HCT116 (cell line): ENCODE results near the gene ATF7IP. TPM values are rescaled to one million over a fixed set of nuclear protein-coding genes. Genes with fewer than 3 reads are reported as not detected.

Source experiments
- ATAC-seq: fragments of 200-7000 bp; cut with Tn5 transposase; 2 replicates; pipeline ENCODE4 v1.9.1; 2020; ENCODE audit warnings: mild to moderate bottlenecking, moderate library complexity
- BruUV-seq: library from RNA; stranded (reverse); fragments of 400-500 nt; replicated peaks from 2 replicates; lab custom pipeline; 2021; lab: Mats Ljungman, UMichigan
- CTCF ChIA-PET: fragments of 300-600 bp; sonication (Branson Sonifier 250); formaldehyde crosslinking; loops from one replicate; lab custom pipeline; 2021; ENCODE audit warnings: antibody characterized with exemption; lab: Charles Lee
- POLR2A ChIA-PET: fragments of 300-600, 350-600 bp; sonication (Branson Sonifier 250); formaldehyde crosslinking; loops from one replicate; lab custom pipeline; 2021; ENCODE audit warnings: antibody characterized with exemption; lab: Charles Lee
- RAD21 ChIA-PET, 2 experiments: fragments of 300-600 bp; sonication (Branson Sonifier 250); formaldehyde crosslinking; loops; one replicate each; lab custom pipeline; 2023; ENCODE audit warnings: low total read pairs in 2 of 2; ENCODE audit not compliant: uncharacterized antibody in 2 of 2, unreplicated experiment in 2 of 2, low non-redundant PET in 1 of 2; lab: Charles Lee
- DNase-seq: peaks from one replicate; pipeline ENCODE4 v3.0.0-alpha.2; 2010; ENCODE audit warnings: low read depth, low spot score
- H2AFZ ChIP-seq: fragments of 200-600 bp; shearing (Covaris generic), sonication (generic); 2 replicates; pipeline ENCODE4 v1.6.1; 2017; ENCODE audit warnings: low read depth, mixed run types, mixed read lengths, antibody characterized with exemption, low read length; ENCODE audit not compliant: poor library complexity, severe bottlenecking
- H3K27ac ChIP-seq: 2 replicates; pipeline ENCODE4 v1.5.1; 2012; ENCODE audit warnings: low read depth, low read length
- H3K27me3 ChIP-seq: fragments of 200-600 bp; sonication (generic); 2 replicates; pipeline ENCODE4 v1.6.1; 2016; ENCODE audit warnings: mixed run types, low read length, mixed read lengths; ENCODE audit not compliant: insufficient read depth
- H3K36me3 ChIP-seq, 2 experiments: fragments of 200-500 bp in 1 of 2; fragments of 200-600 bp in 1 of 2; sonication (Bioruptor generic) in 1 of 2; sonication (generic) in 1 of 2; 2 replicates each; pipeline versions ENCODE4 v1.5.1 to v1.6.1; 2014 to 2016; ENCODE audit warnings: low read length in 2 of 2, inconsistent platforms in 1 of 2, mixed read lengths in 1 of 2, mixed run types in 1 of 2; ENCODE audit not compliant: insufficient read depth in 2 of 2, control insufficient read depth in 1 of 2
- H3K4me1 ChIP-seq, 2 experiments: fragments of 200-600 bp in 1 of 2; sonication (generic) in 1 of 2; 2 replicates each; pipeline versions ENCODE4 v1.5.1 to v1.6.1; 2012 to 2017; ENCODE audit warnings: low read length in 2 of 2, inconsistent platforms in 1 of 2, mild to moderate bottlenecking in 1 of 2, mixed read lengths in 1 of 2, mixed run types in 1 of 2, moderate library complexity in 1 of 2; ENCODE audit not compliant: insufficient read depth in 2 of 2, control insufficient read depth in 1 of 2
- H3K4me2 ChIP-seq: fragments of 200-600 bp; sonication (generic); 2 replicates; pipeline ENCODE4 v1.6.1; 2017; ENCODE audit warnings: mixed run types, low read length, mixed read lengths
- H3K4me3 ChIP-seq, 2 experiments: fragments of 200-600 bp in 1 of 2; sonication (generic) in 1 of 2; replicated peaks in 1 of 2; 2 replicates each; pipeline ENCODE4 v1.5.1; 2011 to 2016; ENCODE audit warnings: low read length in 2 of 2, control low read depth in 1 of 2, low read depth in 1 of 2, mild to moderate bottlenecking in 1 of 2, mixed read lengths in 1 of 2, mixed run types in 1 of 2
- H3K79me2 ChIP-seq: fragments of 200-600 bp; sonication (generic); 2 replicates; pipeline ENCODE4 v1.6.1; 2017; ENCODE audit warnings: mild to moderate bottlenecking, mixed run types, low read length, moderate library complexity, mixed read lengths; ENCODE audit not compliant: insufficient read depth
- H3K9ac ChIP-seq: fragments of 200-600 bp; sonication (generic); 2 replicates; pipeline ENCODE4 v1.6.1; 2016; ENCODE audit warnings: low read length, mixed read lengths
- H3K9me2 ChIP-seq: fragments of 200-600 bp; sonication (generic), shearing (Covaris generic); 2 replicates; pipeline ENCODE4 v1.6.1; 2017; ENCODE audit warnings: mixed run types, mild to moderate bottlenecking, moderate library complexity; ENCODE audit not compliant: insufficient read depth
- H3K9me3 ChIP-seq, 2 experiments: fragments of 200-500 bp in 1 of 2; fragments of 200-600 bp in 1 of 2; sonication (Bioruptor generic) in 1 of 2; sonication (generic) in 1 of 2; 2 replicates each; pipeline ENCODE4 v1.6.1; 2014 to 2017; ENCODE audit warnings: low read length in 2 of 2, mixed read lengths in 2 of 2, inconsistent platforms in 1 of 2, low read depth in 1 of 2, mild to moderate bottlenecking in 1 of 2, mixed run types in 1 of 2, moderate library complexity in 1 of 2; ENCODE audit not compliant: control insufficient read depth in 1 of 2, insufficient read depth in 1 of 2
- H4K20me1 ChIP-seq: fragments of 200-600 bp; sonication (generic), shearing (Covaris generic); 2 replicates; pipeline ENCODE4 v1.6.1; 2017; ENCODE audit warnings: mixed run types, mild to moderate bottlenecking, moderate library complexity; ENCODE audit not compliant: insufficient read depth
- ATF3 ChIP-seq: IDR thresholded peaks from 2 replicates; pipeline ENCODE4 v1.6.1; 2012
- CBX3 ChIP-seq: IDR thresholded peaks from 2 replicates; pipeline ENCODE4 v1.6.1; 2012; ENCODE audit warnings: low read depth
- CEBPB ChIP-seq: IDR thresholded peaks from 2 replicates; pipeline ENCODE4 v1.6.1; 2012; ENCODE audit warnings: low read depth
- EGR1 ChIP-seq: IDR thresholded peaks from 2 replicates; pipeline ENCODE4 v1.6.1; 2012; ENCODE audit warnings: low read depth
- ELF1 ChIP-seq: IDR thresholded peaks from 2 replicates; pipeline ENCODE4 v1.6.1; 2012; ENCODE audit warnings: low read depth, borderline replicate concordance
- EZH2 ChIP-seq: fragments of 200-600 bp; sonication (generic); IDR thresholded peaks from 2 replicates; pipeline ENCODE4 v1.6.1; 2017; ENCODE audit warnings: antibody characterized with exemption, mixed run types
- EZH2phosphoT487 ChIP-seq: fragments of 200-600 bp; IDR thresholded peaks from 2 replicates; pipeline ENCODE4 v1.6.1; 2018; ENCODE audit warnings: antibody characterized with exemption, borderline replicate concordance
- FOSL1 ChIP-seq: IDR thresholded peaks from 2 replicates; pipeline ENCODE4 v1.6.1; 2012; ENCODE audit warnings: low read depth
- JUND ChIP-seq: IDR thresholded peaks from 2 replicates; pipeline ENCODE4 v1.6.1; 2012
- POLR2A ChIP-seq: IDR thresholded peaks from 2 replicates; pipeline ENCODE4 v1.7.0; 2011; ENCODE audit warnings: borderline replicate concordance; ENCODE audit not compliant: insufficient read depth, insufficient read length; ENCODE audit errors: extremely low read depth
- POLR2AphosphoS5 ChIP-seq: IDR thresholded peaks from 2 replicates; pipeline ENCODE4 v1.6.1; 2011; ENCODE audit warnings: mild to moderate bottlenecking, low read depth, low read length, moderate library complexity
- RAD21 ChIP-seq: IDR thresholded peaks from 2 replicates; pipeline ENCODE4 v1.6.1; 2012; ENCODE audit warnings: low read depth, mild to moderate bottlenecking
- SP1 ChIP-seq: IDR thresholded peaks from 2 replicates; pipeline ENCODE4 v1.6.1; 2012; ENCODE audit warnings: low read depth
- SRF ChIP-seq: IDR thresholded peaks from 2 replicates; pipeline ENCODE4 v1.6.1; 2012; ENCODE audit warnings: low read depth
- TCF7L2 ChIP-seq: IDR thresholded peaks from 2 replicates; pipeline ENCODE4 v1.7.0; 2011; ENCODE audit warnings: borderline replicate concordance, inconsistent platforms; ENCODE audit not compliant: insufficient read depth, insufficient read length; ENCODE audit errors: extremely low read depth
- YY1 ChIP-seq: IDR thresholded peaks from 2 replicates; pipeline ENCODE4 v1.6.1; 2011; ENCODE audit warnings: low read length, low read depth, moderate library complexity, mild to moderate bottlenecking; ENCODE audit not compliant: insufficient replicate concordance; ENCODE audit errors: extremely low read depth
- ZBTB33 ChIP-seq: IDR thresholded peaks from 2 replicates; pipeline ENCODE4 v1.6.1; 2011; ENCODE audit warnings: mild to moderate bottlenecking, low read length, moderate library complexity; ENCODE audit not compliant: insufficient replicate concordance; ENCODE audit errors: extremely low read depth
- ZFX ChIP-seq: fragments of 450-650 bp; IDR thresholded peaks from 2 replicates; pipeline ENCODE4 v1.6.1; 2017
- ZNF274 ChIP-seq: fragments of 200-500 bp; sonication (Bioruptor generic); IDR thresholded peaks from 2 replicates; pipeline ENCODE4 v1.6.1; 2014; ENCODE audit warnings: mild to moderate bottlenecking, low read depth, low read length, inconsistent platforms
- intact Hi-C: fragments of 100-400 bp; cut with micrococcal nuclease; formaldehyde crosslinking; loops from 2 replicates; pipeline ENCODE4 v1.10.0; 2022
- total RNA-seq: library from RNA; stranded (reverse); gene quantifications from one replicate; pipeline ENCODE4 v1.2.1, GENCODE V29; 2021; ENCODE audit not compliant: unreplicated experiment
- TF ChIP-seq, protein P1 (sequence below), 3 experiments: fragments of 200-600 bp in 1 of 3; sonication (generic) in 1 of 3; IDR thresholded peaks in 2 of 3; conservative IDR thresholded peaks in 1 of 3; 2 replicates each; pipeline ENCODE4 v1.5.1; 2012 to 2017; ENCODE audit warnings: low read depth in 2 of 3, low read length in 2 of 3, antibody characterized with exemption in 1 of 3, borderline replicate concordance in 1 of 3, control low read depth in 1 of 3, mild to moderate bottlenecking in 1 of 3, mixed read lengths in 1 of 3, mixed run types in 1 of 3, moderate library complexity in 1 of 3; ENCODE audit not compliant: insufficient read depth in 1 of 3

Gene ATF7IP
- total RNA-seq, 1 experiment from 2014 or later, result 38.6 TPM

DNA sequence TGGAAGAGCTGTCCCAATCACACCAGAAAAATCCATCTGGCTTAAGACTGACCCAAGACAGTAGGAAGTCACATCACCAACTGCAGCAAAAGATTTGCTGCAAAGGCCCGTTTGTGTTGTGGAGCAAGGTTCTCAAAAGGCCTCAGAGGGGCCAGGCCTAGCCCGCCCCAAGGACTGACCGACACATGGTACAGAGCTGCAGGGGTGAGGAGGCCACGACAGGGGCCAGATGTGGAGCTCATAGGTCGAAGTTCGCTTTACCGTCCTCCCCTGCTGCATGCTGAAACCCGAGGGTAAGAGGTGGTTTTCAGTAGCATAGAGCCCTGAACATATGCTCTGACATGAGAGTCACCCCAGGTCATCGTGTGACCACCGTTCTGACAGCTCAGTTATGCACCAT lies 166.7 kb downstream of the ATF7IP start:
- ChIA-PET POLR2A (no interaction called here), CTCF (no interaction called here), RAD21 (no interaction called here)
- H3K4me1 ChIP-seq, result no peaks in the 10 kb centered on the region
- BruUV-seq, result no TSS peak
- H3K27ac ChIP-seq, result no peak overlapping the region
- H3K36me3 ChIP-seq, result no peaks in the 10 kb centered on the region
- no peaks in the 10 kb centered on the region for H3K9me2 ChIP-seq
- no peaks in the 10 kb centered on the region for H3K9me3 ChIP-seq
- no peaks in the 10 kb centered on the region for H3K79me2 ChIP-seq
- H3K9ac ChIP-seq, result no peak overlapping the region
- ATAC-seq, result no peak
- H4K20me1 ChIP-seq, result no peaks in the 10 kb centered on the region
- no peak for TF ChIP-seq SP1
- no peak for TF ChIP-seq CEBPB
- TF ChIP-seq, protein P1, sequence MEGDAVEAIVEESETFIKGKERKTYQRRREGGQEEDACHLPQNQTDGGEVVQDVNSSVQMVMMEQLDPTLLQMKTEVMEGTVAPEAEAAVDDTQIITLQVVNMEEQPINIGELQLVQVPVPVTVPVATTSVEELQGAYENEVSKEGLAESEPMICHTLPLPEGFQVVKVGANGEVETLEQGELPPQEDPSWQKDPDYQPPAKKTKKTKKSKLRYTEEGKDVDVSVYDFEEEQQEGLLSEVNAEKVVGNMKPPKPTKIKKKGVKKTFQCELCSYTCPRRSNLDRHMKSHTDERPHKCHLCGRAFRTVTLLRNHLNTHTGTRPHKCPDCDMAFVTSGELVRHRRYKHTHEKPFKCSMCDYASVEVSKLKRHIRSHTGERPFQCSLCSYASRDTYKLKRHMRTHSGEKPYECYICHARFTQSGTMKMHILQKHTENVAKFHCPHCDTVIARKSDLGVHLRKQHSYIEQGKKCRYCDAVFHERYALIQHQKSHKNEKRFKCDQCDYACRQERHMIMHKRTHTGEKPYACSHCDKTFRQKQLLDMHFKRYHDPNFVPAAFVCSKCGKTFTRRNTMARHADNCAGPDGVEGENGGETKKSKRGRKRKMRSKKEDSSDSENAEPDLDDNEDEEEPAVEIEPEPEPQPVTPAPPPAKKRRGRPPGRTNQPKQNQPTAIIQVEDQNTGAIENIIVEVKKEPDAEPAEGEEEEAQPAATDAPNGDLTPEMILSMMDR (IDR thresholded peaks at IDR 0.05 in 2 of 3, conservative IDR thresholded peaks at IDR 0.05 in 1 of 3; ENCODE audit: borderline replicate concordance in 1 of 3, insufficient read depth in 1 of 3, low read depth in 2 of 3, low read length in 2 of 3), result no peak
- TF ChIP-seq POLR2AphosphoS5, result no peak
- TF ChIP-seq YY1, result no peak
- no peak for TF ChIP-seq ZNF274
- no peak for TF ChIP-seq RAD21
- TF ChIP-seq SRF, result no peak
- TF ChIP-seq JUND, result no peak
- no peak for TF ChIP-seq EZH2phosphoT487
- no peak for TF ChIP-seq ZBTB33
- TF ChIP-seq ATF3, result no peak
- no peak for TF ChIP-seq ELF1
- no peak for TF ChIP-seq FOSL1
- TF ChIP-seq TCF7L2, result no peak
- no peak for TF ChIP-seq ZFX
- TF ChIP-seq POLR2A, result no peak
- no peak for TF ChIP-seq CBX3
- no peak for TF ChIP-seq EGR1
- no peak for TF ChIP-seq EZH2
- H2AFZ ChIP-seq, result no peak overlapping the region
- no peak for DNase-seq
- intact Hi-C loops, result no loop called here
- H3K4me3 ChIP-seq, result no peak overlapping the region
- H3K27me3 ChIP-seq, result no peaks in the 10 kb centered on the region
- no peak overlapping the region for H3K4me2 ChIP-seq
